Ovary (tissue), 9 donors: ENCODE data around the gene RPL3. TPM values are rescaled to one million over a fixed set of nuclear protein-coding genes. Genes with fewer than 3 reads are reported as not detected.

Experiments used
- DNase-seq, 5 donors: peaks; one replicate each; pipeline ENCODE4 v3.0.0-alpha.2; 2019 to 2020
- H3K27ac ChIP-seq, 2 donors: fragments of 200-600 bp; one replicate each; pipeline versions ENCODE4 v1.5.1 to v1.8.0; 2019 to 2022
- H3K27me3 ChIP-seq: fragments of 200-600 bp; one replicate; pipeline ENCODE4 v1.8.0; 2022
- H3K36me3 ChIP-seq: fragments of 200-600 bp; sonication (generic); one replicate; pipeline ENCODE4 v1.5.1; 2019
- H3K4me1 ChIP-seq: one replicate; pipeline ENCODE4 v1.8.1; 2013; ENCODE audit warnings: mild to moderate bottlenecking, moderate library complexity; ENCODE audit not compliant: insufficient read depth
- H3K4me3 ChIP-seq: fragments of 200-600 bp; sonication (generic); one replicate; pipeline ENCODE4 v1.5.1; 2017
- H3K9me3 ChIP-seq, 2 donors: fragments of 200-600 bp in 1 of 2; sonication (generic) in 1 of 2; one replicate each; pipeline versions ENCODE4 v1.5.1 to v1.8.1; 2013 to 2019; ENCODE audit warnings: mild to moderate bottlenecking in 1 of 2, moderate library complexity in 1 of 2
- CTCF ChIP-seq, 3 donors: fragments of 450-650 bp in 2 of 3; fragments of 200-600 bp in 1 of 3; IDR thresholded peaks; one replicate each; pipeline versions ENCODE4 v1.5.1 to v1.8.0; 2016 to 2022; ENCODE audit warnings: antibody characterized with exemption in 3 of 3, mild to moderate bottlenecking in 1 of 3
- EP300 ChIP-seq: sonication (generic); formaldehyde crosslinking; IDR thresholded peaks from one replicate; pipeline ENCODE4 v1.6.1; 2017; ENCODE audit warnings: antibody characterized with exemption
- POLR2A ChIP-seq: fragments of 450-650 bp; IDR thresholded peaks from one replicate; pipeline ENCODE4 v1.6.1; 2017; ENCODE audit warnings: antibody characterized with exemption, mild to moderate bottlenecking, moderate library complexity
- WGBS, 3 donors: extraction: QIAGEN DNeasy Blood & Tissue Kit in 1 of 3; methylation state at CpG; one replicate each; pipeline versions ENCODE4 v1.1.5 to v1.1.7; 2013 to 2017; 5-methylcytosine and 5-hydroxymethylcytosine counted together
- intact Hi-C, 4 donors: fragments of 100-400 bp; cut with DNase I; formaldehyde crosslinking; loops; one replicate each; pipeline versions ENCODE4 v1.11.0 to v1.15.1; 2022 to 2023
- polyA plus RNA-seq, 2 donors: library from polyadenylated mRNA; stranded (reverse); fragments of 200-250 nt in 1 of 2; fragments of 350-450 nt in 1 of 2; fragmentation: Illumina TruSeq in 1 of 2; extraction: RNeasy Lipid Tissue Mini Kit (QIAGEN cat#74804) in 1 of 2; gene quantifications; one replicate each; pipeline ENCODE4 v1.2.3, GENCODE V29; 2013 to 2014
- total RNA-seq, 7 donors: library from RNA; depleted of rRNA in 2 of 7; stranded (reverse); fragments of >200 nt in 2 of 7; fragmentation: NEBNext Ultra II Directional in 3 of 7; extraction: Animal tissue kit (Norgen Biotek cat#: 25700) in 3 of 7; gene quantifications; one replicate each; pipeline versions ENCODE4 v1.1.0 to v1.2.4, GENCODE V29; 2016 to 2023
- donor health status: DM: no; HTN: no; CAD: no; lungs with moderate emphysema.
- donor health status: DM: no; HTN: no; CAD: no.
- donor health status: Bipolar disorder and iron deficiency.
- donor health status: DM: yes; HTN: yes; CAD: no.
- donor health status: DM: no; HTN: no; CAD: no.
- donor health status: DM: yes; HTN: yes; CAD: no.

The RPL3 gene
- total and polyA plus RNA-seq, 9 donors = 3,441 to 7,258 (median 4,727) TPM

GRCh38 chr22:39284142-39284980, 35.1 kb downstream of the RPL3 start:
- no peak for TF ChIP-seq CTCF (IDR thresholded peaks at IDR 0.05)
- no peak for TF ChIP-seq EP300
- TF ChIP-seq POLR2A = no peak
- intact Hi-C loops = no loop called here
- H3K9me3 ChIP-seq = no peaks in the 10 kb centered on the region
- H3K27me3 ChIP-seq = no peaks in the 10 kb centered on the region
- no peaks in the 10 kb centered on the region for H3K36me3 ChIP-seq
- no peak overlapping the region for H3K27ac ChIP-seq
- WGBS, 3 donors = 90 to 95% (median 94%) methylated on average over 18 to 19 of the region's 19 CpGs
- no peak overlapping the region for H3K4me3 ChIP-seq
- DNase-seq = no peak
- no peaks in the 10 kb centered on the region for H3K4me1 ChIP-seq

GRCh38 chr22:39283322-39284141, 35.9 kb downstream of the RPL3 start:
- Histone ChIP-seq H3K36me3 (no peaks in the 10 kb centered on the region), H3K9me3 (no peaks in the 10 kb centered on the region), H3K27me3 (no peaks in the 10 kb centered on the region), H3K27ac (no peak overlapping the region), H3K4me1 (no peaks in the 10 kb centered on the region), H3K4me3 (no peak overlapping the region)
- intact Hi-C loops = no loop called here
- DNase-seq = peak in 2 of 5 donors; percentile 52
- WGBS, 3 donors = 62 to 77% (median 75%) methylated on average over 20 to 27 of the region's 27 CpGs
- no peak for TF ChIP-seq EP300
- TF ChIP-seq CTCF (IDR thresholded peaks at IDR 0.05) = no peak
- no peak for TF ChIP-seq POLR2A

DNA sequence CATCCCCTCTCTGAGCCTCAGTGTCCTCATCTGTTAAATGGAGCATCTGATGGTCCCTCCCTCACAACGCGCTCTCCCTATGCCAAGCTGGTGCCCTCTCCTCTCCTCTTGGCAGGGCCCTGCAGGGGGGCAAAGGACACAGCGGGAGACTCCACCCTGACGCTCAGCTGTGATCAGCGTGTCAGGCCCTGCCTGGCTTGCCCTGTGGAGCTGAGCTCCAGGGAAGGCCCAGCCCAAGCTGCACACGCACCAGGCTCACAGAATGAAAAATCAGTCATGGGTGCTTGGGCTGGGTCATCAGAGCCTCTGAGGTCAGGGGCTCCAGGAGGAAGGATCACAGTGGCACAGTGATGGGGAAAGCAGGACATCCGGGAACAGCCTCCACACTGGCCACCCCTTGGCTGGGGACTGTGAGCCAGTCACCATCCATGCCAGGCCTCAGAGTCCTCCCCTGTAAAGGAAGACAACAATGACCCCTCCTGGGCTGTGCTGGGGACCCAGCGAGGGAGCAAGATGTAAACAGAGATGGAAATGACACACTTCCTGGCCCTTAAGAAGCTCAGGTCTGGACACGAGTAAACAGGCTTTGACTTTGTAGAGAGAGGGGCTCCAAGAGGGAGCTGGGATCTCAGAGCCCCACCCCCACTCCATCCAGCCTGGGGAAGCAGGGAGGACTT, 36.6 kb downstream of the RPL3 start:
- Histone ChIP-seq H3K4me1 (no peaks in the 10 kb centered on the region), H3K4me3 (no peak overlapping the region), H3K27me3 (no peaks in the 10 kb centered on the region), H3K27ac (no peak overlapping the region), H3K9me3 (no peaks in the 10 kb centered on the region), H3K36me3 (no peaks in the 10 kb centered on the region)
- TF ChIP-seq CTCF (IDR thresholded peaks at IDR 0.05) = no peak
- TF ChIP-seq EP300 = no peak
- no peak for TF ChIP-seq POLR2A
- no peak for DNase-seq
- 86 to 87% (median 86%) methylated on average over 9 of the region's 9 CpGs for WGBS, 3 donors
- intact Hi-C loops = no loop called here

DNA sequence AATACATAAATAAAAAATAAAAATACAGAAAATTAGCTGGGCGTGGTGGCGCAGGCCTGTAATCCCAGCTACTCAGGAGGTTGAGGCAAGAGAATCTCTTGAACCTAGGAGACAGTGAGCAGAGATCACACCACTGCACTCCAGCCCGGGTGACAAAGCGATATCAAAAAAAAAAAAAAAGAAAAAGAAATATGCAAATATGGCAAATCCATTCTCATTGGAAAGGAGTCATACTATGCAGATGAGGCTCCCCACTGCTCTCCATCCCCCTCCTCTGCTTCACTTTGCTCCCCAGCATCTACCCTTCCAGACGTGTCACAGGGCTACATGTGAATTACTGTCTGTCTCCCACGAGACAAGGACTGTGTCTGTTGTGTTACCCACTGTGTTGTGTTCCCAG, 38.3 kb downstream of the RPL3 start:
- 80 to 86% (median 84%) methylated on average over 6 of the region's 6 CpGs for WGBS, 3 donors
- Histone ChIP-seq H3K36me3 (no peaks in the 10 kb centered on the region), H3K27me3 (no peaks in the 10 kb centered on the region), H3K4me3 (no peak overlapping the region), H3K4me1 (no peaks in the 10 kb centered on the region), H3K27ac (no peak overlapping the region), H3K9me3 (no peaks in the 10 kb centered on the region)
- TF ChIP-seq CTCF (IDR thresholded peaks at IDR 0.05) (no peak), POLR2A (no peak), EP300 (no peak)
- no peak for DNase-seq
- intact Hi-C loops = no loop called here
